Tibial nerve (tissue), 4 donors: ENCODE measurements around the gene KSR1. TPM values are rescaled to one million over a fixed set of nuclear protein-coding genes. Genes with fewer than 3 reads are reported as not detected.

ENCODE experiments used
- DNase-seq, 2 donors: peaks; one replicate each; pipeline ENCODE4 v3.0.0-alpha.2; 2019; ENCODE audit warnings: low spot score in 2 of 2
- H3K27ac ChIP-seq, 4 donors: fragments of 200-600 bp; sonication (generic) in 3 of 4; one replicate each; pipeline ENCODE4 v1.5.1; 2017 to 2019; ENCODE audit warnings: mild to moderate bottlenecking in 1 of 4
- H3K27me3 ChIP-seq, 2 donors: fragments of 200-600 bp; sonication (generic) in 1 of 2; one replicate each; pipeline versions ENCODE4 v1.5.1 to v1.6.0; 2017 to 2019
- H3K36me3 ChIP-seq, 3 donors: fragments of 200-600 bp; sonication (generic); one replicate each; pipeline ENCODE4 v1.5.1; 2018 to 2019
- H3K4me1 ChIP-seq, 4 donors: fragments of 200-600 bp; sonication (generic) in 3 of 4; one replicate each; pipeline ENCODE4 v1.5.1; 2017 to 2019
- H3K4me3 ChIP-seq, 4 donors: fragments of 200-600 bp; sonication (generic) in 3 of 4; one replicate each; pipeline ENCODE4 v1.5.1; 2017 to 2019; ENCODE audit warnings: mild to moderate bottlenecking in 1 of 4, moderate library complexity in 1 of 4
- H3K9me3 ChIP-seq, 4 donors: fragments of 200-600 bp; sonication (generic) in 3 of 4; one replicate each; pipeline ENCODE4 v1.5.1; 2017 to 2019
- CTCF ChIP-seq, 5 experiments: fragments of 200-600 bp in 3 of 5; fragments of 450-650 bp in 2 of 5; sonication (generic) in 3 of 5; IDR thresholded peaks; one replicate each; pipeline ENCODE4 v1.5.1; 2016 to 2019; ENCODE audit warnings: antibody characterized with exemption in 5 of 5, mild to moderate bottlenecking in 3 of 5, moderate library complexity in 2 of 5
- EP300 ChIP-seq, 2 donors: sonication (generic); formaldehyde crosslinking; IDR thresholded peaks; one replicate each; pipeline ENCODE4 v1.6.1; 2017; ENCODE audit warnings: antibody characterized with exemption in 2 of 2, mild to moderate bottlenecking in 1 of 2
- POLR2A ChIP-seq, 2 donors: fragments of 450-650 bp; IDR thresholded peaks; one replicate each; pipeline ENCODE4 v1.6.1; 2017; ENCODE audit warnings: antibody characterized with exemption in 2 of 2, mild to moderate bottlenecking in 2 of 2, moderate library complexity in 2 of 2
- WGBS, 2 donors: methylation state at CpG; one replicate each; pipeline ENCODE4 v1.1.5; 2018; 5-methylcytosine and 5-hydroxymethylcytosine counted together
- total RNA-seq, 4 donors: library from RNA; depleted of rRNA; stranded (reverse); fragments of >200 nt; gene quantifications; one replicate each; pipeline ENCODE4 v1.1.0, GENCODE V29; 2016

The KSR1 gene
- total RNA-seq, 4 donors from 2014 or later, result 45.1 to 110 (median 54.2) TPM

DNA sequence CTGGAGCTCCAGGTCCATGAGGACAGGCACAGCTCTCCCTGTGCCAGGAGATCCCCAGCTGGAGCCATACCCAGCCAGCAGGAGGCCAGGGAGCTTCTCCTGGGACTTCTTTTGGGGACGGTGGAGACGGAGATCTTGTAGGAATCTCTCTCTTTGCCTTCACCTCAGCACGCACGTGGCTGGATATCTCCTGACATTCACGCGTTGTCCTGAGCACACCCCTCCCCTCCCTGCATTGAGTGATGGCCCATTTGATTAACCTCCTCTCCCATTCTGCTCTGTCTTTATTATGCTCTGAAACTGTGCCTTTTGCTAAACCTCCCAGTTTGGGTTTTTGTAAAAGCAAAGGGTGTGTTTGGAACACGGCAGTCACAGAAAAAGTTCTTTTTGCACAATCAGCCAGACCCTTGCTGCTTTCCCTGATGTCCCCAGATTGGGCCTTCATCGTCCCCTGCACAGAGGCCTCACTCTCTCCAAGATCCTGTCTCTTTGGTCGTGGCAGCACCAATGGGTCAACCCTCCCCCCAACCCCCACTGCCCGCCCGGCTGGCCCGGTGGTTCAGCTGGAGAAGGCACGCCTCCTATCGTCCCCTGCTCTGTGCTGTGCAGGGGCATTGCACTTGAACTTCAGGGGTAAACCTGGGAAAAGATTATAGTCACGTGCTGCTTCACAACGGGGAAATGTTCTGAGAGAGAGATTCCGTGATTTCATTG, 142.2 kb downstream of the KSR1 start:
- DNase-seq, result no peak
- TF ChIP-seq CTCF (IDR thresholded peaks at IDR 0.05) (no peak), EP300 (IDR thresholded peaks at IDR 0.05) (no peak), POLR2A (IDR thresholded peaks at IDR 0.05) (no peak)
- peaks cover 0 to 49% (median 0%) of the 10 kb centered on the region in 3 donors for H3K36me3 ChIP-seq

DNA sequence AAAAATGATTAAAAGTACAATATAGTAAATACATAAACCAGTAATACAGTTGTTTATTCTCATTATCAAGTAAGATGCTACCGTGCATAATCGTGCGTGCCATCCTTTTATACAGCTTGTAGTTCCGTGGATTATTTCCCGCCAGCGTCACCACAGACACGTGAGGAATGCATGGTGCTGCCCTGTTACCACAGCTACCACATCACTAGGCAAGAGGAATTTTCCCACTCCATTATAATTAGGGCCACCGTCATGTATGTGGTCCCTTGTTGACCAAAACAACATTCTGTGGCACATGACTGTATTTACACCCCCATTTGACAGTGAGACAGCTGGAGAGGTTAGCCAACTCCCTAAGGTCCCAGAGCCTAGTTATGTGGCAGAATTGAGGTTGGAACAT, 144.2 kb downstream of the KSR1 start:
- Histone ChIP-seq H3K27ac (peak overlapping the region in 1 of 4 donors; percentile 58), H3K36me3 (peaks cover 0 to 49% (median 5%) of the 10 kb centered on the region in 3 donors), H3K4me3 (no peak overlapping the region), H3K4me1 (peaks cover 0 to 22% (median 2%) of the 10 kb centered on the region in 4 donors), H3K27me3 (no peaks in the 10 kb centered on the region), H3K9me3 (no peaks in the 10 kb centered on the region)
- TF ChIP-seq EP300 (IDR thresholded peaks at IDR 0.05), result no peak
- TF ChIP-seq CTCF (IDR thresholded peaks at IDR 0.05), result no peak
- DNase-seq, result no peak
- 86 to 87% methylated on average over 8 of the region's 8 CpGs for WGBS, 2 donors

More for the DNA sequence above, 142.2 kb downstream of the KSR1 start:
- peaks cover 0 to 21% (median 2%) of the 10 kb centered on the region in 4 donors for H3K4me1 ChIP-seq
- H3K9me3 ChIP-seq, result no peaks in the 10 kb centered on the region
- H3K27me3 ChIP-seq, result no peaks in the 10 kb centered on the region
- H3K4me3 ChIP-seq, result no peak overlapping the region
- H3K27ac ChIP-seq, result peak overlapping the region in 2 of 4 donors; percentile 3 to 58
- WGBS, 2 donors, result 70 to 78% methylated on average over 17 of the region's 17 CpGs

GRCh38 chr17:27601069-27601974, 145.1 kb downstream of the KSR1 start:
- H3K36me3 ChIP-seq, result peaks cover 0 to 55% (median 10%) of the 10 kb centered on the region in 3 donors
- peak; percentile 87 to 98 for DNase-seq
- H3K27ac ChIP-seq, result peak overlapping the region in 1 of 4 donors; percentile 29
- no peak for TF ChIP-seq EP300 (IDR thresholded peaks at IDR 0.05)
- TF ChIP-seq CTCF (IDR thresholded peaks at IDR 0.05), result peak; percentile 89 to 94 (median 90)
- H3K9me3 ChIP-seq, result no peaks in the 10 kb centered on the region
- H3K27me3 ChIP-seq, result no peaks in the 10 kb centered on the region
- no peak overlapping the region for H3K4me3 ChIP-seq
- peaks cover 0 to 22% (median 2%) of the 10 kb centered on the region in 4 donors for H3K4me1 ChIP-seq
- 62 to 65% methylated on average over 11 of the region's 11 CpGs for WGBS, 2 donors

DNA sequence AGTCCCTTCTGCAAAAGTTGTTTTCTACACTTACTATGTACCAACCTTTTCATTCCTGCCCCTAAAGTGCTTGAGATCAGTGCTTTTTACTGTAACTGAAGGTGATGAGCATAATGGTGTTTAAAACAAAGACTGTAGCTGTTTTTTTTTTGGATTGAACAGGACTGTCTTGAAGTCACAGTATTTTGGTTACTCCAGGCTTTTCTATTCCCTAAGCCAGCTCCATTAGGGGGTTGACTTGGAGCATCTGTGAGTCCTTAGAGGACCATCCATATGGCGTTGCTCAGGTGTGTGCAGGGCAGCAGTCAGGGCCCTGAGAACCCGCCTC, 145.7 kb downstream of the KSR1 start:
- H3K36me3 ChIP-seq, result peaks cover 0 to 55% (median 10%) of the 10 kb centered on the region in 3 donors
- WGBS, 2 donors, result 79 to 81% methylated on average over 2 of the region's 2 CpGs
- H3K4me1 ChIP-seq, result peaks cover 0 to 22% (median 2%) of the 10 kb centered on the region in 4 donors
- TF ChIP-seq POLR2A (IDR thresholded peaks at IDR 0.05) (no peak), CTCF (IDR thresholded peaks at IDR 0.05) (peak in 1 of 5 experiments; percentile 4)
- no peak for DNase-seq
- no peak overlapping the region for H3K4me3 ChIP-seq
- no peaks in the 10 kb centered on the region for H3K9me3 ChIP-seq
- no peaks in the 10 kb centered on the region for H3K27me3 ChIP-seq
- no peak overlapping the region for H3K27ac ChIP-seq
